ENCODE measurements around the gene CAMTA1. TPM values are rescaled to one million over a fixed set of nuclear protein-coding genes. Genes with fewer than 3 reads are reported as not detected.
"Not testable (repeated sequence)": the region's sequence is repeated elsewhere in the genome, so short reads cannot be mapped to it uniquely, and the experiment has no call there.

CAMTA1 gene
- total RNA-seq, 2 donors from 2014 or later: 76.6 to 85.8 TPM

DNA sequence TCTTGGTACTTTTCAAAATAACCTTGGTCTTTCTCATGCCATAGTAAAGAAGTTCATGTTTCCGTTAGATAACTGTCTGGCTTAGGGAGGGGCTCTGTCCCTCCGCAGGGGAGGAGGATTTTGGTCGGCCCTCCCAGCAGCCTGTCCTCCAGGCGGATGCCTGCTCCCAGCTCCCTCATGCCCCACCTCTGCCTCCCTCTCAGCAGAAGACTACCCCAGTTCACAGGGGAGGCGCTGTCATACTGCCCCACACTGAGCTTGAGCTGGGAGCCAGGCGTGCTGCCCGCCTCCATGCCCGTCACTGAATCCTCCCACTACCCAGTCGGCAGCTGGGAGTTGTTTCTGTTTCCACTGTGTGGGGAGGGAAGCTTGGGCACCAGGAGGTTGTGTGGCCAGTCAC is 127.3 kb downstream of the CAMTA1 start:
- DNase-seq: no peak
- no peak for ATAC-seq
- intact Hi-C loops (cut with DNase I, micrococcal nuclease): no loop called here

GRCh38 chr1:6913086-6913485 is 127.8 kb downstream of the CAMTA1 start:
- intact Hi-C loops (cut with DNase I, micrococcal nuclease): no loop called here
- DNase-seq (no peak), ATAC-seq (no peak)

DNA sequence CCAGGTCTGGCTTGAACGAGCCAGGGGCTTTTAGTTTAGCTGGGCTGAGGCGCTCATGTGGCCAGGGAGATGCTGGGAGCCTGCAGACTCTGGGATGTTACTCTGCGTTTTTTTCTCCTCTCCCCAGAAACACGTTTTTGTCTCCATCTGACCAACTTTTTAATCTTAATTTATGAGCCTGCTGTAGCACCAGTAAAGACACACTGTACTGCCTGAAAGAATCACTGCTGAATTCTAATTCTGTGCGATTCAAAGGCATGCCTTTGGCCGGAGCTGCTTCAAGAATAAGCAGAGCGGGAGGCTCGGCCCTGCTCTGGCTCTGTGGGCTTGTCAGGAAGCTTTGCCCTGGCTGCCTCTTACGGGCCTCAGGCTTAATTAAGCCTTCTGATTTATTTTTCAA is 129.5 kb downstream of the CAMTA1 start:
- intact Hi-C loops (cut with DNase I, micrococcal nuclease): no loop called here

GRCh38 chr1:6915999-6916565 is 130.8 kb downstream of the CAMTA1 start:
- intact Hi-C loops (cut with DNase I, micrococcal nuclease): no loop called here
- no peak for ATAC-seq
- DNase-seq: no peak

More for the DNA sequence above, 129.5 kb downstream of the CAMTA1 start:
- ATAC-seq (no peak), DNase-seq (no peak)

DNA sequence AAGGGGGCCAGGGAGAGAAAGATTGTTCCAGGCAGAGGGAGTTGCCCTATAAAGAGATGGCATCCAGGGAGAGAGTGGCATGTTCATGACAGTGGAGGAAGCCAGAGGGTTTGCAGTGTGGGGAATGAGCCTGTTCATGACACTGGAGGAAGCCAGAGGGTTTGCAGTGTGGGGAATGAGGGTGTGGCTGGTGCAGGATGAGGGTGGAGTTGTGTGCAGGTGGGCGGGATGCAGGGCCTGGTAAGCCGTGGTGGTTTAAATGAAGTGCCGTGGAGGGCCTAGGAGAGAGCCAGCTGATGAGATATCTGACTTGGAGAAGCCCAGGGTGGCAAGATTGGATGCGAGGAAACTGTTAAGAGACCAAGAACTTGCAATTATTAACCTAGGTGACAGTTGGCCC is 131.8 kb downstream of the CAMTA1 start:
- peak in 1 of 2 donors; percentile 36 for DNase-seq
- intact Hi-C loops (cut with DNase I, micrococcal nuclease): no loop called here
- ATAC-seq: peak; percentile 96

DNA sequence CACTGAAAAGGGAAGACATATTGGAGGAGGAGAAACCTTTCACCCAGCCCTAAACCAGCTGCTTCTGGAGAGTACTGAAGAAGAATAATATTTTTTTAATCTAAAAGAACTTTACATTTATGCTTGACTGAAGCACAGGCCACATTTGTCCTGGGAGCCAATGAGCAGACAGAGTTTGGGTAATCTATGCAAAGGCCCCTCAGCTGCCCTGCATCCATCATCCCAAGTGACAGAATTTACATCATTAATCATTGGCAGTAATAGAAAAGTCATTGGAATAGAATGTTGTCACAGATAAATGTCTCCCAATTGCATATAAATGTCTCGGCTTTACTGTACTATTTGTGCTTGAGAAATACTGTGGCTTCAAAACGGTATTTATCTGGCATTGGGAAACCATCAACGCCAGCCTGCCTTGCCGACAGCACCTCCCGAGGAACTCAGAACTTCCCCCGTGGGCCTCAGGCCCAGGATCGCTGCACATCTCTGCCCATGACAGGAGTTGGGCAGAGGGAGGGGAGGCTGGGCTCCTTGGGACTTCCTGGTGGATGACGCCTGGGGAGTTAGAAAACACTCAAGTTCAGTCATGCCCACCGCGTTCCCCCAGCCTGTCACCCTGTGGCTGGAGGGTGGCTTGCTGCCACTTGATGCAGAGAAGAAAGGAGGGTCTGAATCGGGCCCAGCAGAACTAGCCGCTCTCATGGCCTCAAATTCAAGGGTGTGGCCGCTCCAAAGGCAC is 133.1 kb downstream of the CAMTA1 start:
- DNase-seq: no peak
- intact Hi-C loops (cut with DNase I, micrococcal nuclease): no loop called here
- ATAC-seq: no peak

DNA sequence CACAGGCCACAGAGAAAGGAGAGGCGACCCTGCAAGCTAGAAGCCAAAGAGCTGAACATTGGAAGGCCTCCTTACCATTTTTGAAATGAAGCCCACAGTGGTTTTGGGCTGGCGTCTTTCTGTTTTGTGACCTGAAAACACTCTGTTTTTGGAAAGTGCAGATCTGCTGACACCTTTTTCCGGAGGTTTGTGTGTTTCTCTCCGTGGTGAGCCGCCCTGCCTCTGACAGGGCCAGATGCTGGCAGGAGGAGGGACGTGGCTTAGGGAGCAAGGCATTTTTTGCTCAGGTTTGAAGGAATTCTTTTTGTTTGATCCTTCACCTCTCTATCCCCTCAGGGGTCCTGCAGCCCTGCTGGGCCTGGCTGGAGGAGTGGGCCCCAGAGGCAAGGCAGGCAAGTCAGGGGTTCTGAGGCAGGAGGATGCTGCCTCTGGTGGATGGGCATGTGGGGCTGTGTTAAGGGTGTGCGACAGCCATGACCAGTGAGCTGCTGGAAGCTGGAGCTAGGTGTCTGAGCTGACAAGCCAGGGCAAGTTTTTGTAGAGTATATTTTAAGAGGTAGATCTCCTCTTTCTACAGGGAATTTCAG is 133.8 kb downstream of the CAMTA1 start:
- ATAC-seq: no peak
- DNase-seq: no peak
- intact Hi-C loops (cut with DNase I, micrococcal nuclease): no loop called here

GRCh38 chr1:6921506-6921905 is 136.3 kb downstream of the CAMTA1 start:
- ATAC-seq; intact Hi-C loops (cut with DNase I, micrococcal nuclease); DNase-seq: not testable (repeated sequence)

- peak; percentile 31 for ATAC-seq
- peak; percentile 29 to 70 for DNase-seq
- intact Hi-C loops (cut with DNase I, micrococcal nuclease): no loop called here
Measured at GRCh38 chr1:6922096-6922931, 137.1 kb downstream of the CAMTA1 start.

GRCh38 chr1:6923012-6923411 is 137.8 kb downstream of the CAMTA1 start:
- no peak for DNase-seq
- intact Hi-C loops (cut with DNase I, micrococcal nuclease): no loop called here

DNA sequence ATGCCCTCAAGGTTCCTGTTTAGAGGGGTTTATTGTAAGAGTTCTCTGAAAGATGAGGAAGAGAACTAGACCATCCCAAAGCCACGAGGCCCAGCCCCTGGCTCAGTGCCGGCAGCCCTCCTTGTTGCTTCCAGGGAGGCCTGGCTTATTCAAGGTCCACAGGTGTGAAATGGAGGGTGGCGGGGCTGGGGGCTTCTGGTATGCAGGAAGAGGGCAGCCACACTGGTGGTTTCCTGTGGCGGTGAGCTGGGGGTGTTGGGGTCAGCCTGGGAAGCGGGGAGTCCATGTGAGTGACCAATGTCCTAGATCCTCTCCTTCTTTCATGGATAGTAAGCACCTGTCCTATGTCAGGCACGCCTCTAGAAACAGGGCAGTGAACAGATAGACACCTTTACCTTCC is 138.2 kb downstream of the CAMTA1 start:
- no peak for ATAC-seq
- DNase-seq: no peak
- intact Hi-C loops (cut with DNase I, micrococcal nuclease): no loop called here

More at GRCh38 chr1:6923012-6923411, 137.8 kb downstream of the CAMTA1 start:
- no peak for ATAC-seq

- ATAC-seq (no peak), DNase-seq (no peak)
- intact Hi-C loops (cut with DNase I, micrococcal nuclease): no loop called here
Measured at GRCh38 chr1:6923955-6924881, 139.0 kb downstream of the CAMTA1 start.

- no peak for DNase-seq
- no peak for ATAC-seq
- intact Hi-C loops (cut with DNase I, micrococcal nuclease): no loop called here
Measured at GRCh38 chr1:6924891-6925290, 139.6 kb downstream of the CAMTA1 start.

- intact Hi-C loops (cut with DNase I, micrococcal nuclease): no loop called here
- ATAC-seq: no peak
- DNase-seq: no peak
Measured at GRCh38 chr1:6927626-6928025, 142.4 kb downstream of the CAMTA1 start.

DNA sequence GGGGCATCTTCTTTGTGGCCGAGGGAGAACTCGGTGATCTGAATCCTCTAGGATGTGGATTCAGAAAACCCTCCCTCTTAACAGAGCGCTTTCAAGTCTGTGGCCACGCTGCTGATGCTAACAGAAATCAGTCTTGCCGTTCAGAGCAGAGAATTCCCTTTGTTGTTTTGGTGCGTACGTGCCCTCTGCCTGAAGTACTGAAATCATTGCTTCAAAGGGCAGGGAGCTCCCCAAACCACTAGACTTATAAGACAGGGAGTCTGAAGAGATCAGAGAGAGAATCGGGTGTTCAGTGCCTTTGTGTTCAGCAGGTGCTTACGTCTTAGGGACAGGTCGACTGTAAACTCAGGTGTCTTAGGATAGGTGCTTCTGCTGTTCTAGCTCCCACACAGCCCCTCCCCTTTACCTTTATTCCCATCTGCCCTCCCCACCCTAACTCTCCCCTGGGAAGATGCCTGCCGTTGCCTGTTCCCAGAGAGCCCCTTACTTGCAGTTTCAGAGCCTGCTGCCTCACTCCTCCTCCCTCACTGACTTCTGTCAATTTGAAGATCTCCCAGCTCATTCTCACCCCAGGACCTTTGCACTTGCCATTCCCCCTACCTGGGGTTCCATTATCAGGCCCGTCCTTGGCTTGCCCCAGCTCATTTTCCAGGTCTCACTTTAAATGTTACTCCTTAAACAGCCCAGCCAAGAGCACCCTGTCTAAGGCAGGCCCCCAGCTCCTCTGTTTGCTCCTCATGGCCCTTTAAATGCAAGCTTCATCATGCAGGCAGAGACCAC is 143.0 kb downstream of the CAMTA1 start:
- no peak for ATAC-seq

DNA sequence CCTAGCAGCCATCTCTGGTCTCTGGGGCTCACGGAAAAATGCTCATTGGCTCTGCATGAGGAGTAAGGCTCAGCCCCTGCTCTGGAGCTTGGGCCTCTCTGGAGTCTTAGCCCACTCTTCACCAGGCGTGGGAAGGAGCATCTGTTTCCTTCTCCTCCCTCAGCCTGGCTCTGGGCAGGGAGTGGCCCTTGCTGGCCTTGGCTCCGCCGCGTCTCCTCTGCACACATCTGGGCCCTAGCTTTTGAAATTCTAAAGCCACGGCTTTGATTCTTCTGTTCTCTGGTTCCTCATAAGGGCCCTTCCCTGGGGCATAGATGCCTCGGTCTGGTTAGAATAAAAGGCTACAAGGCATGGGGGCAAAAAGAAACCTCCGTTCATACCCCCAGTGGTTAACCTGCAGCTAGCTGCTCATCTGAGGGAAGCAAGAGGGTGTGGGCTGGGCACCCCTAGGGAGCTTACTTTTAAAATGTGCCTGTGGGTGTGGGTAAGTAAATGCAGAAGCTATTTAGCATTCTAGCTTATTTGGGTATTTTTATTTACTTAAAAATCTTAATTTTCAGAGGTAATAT is 145.6 kb downstream of the CAMTA1 start:
- no peak for ATAC-seq
- intact Hi-C loops (cut with DNase I, micrococcal nuclease): no loop called here
- DNase-seq: no peak

More for the DNA sequence above, 143.0 kb downstream of the CAMTA1 start:
- DNase-seq: no peak
- intact Hi-C loops (cut with DNase I, micrococcal nuclease): no loop called here

GRCh38 chr1:6935361-6935883 is 150.2 kb downstream of the CAMTA1 start:
- intact Hi-C loops (cut with DNase I, micrococcal nuclease): no loop called here
- no peak for DNase-seq
- no peak for ATAC-seq
